Endothelial cell of umbilical vein (primary cell): Measurements from ENCODE around the gene TLCD3B. TPM values are rescaled to one million over a fixed set of nuclear protein-coding genes. Genes with fewer than 3 reads are reported as not detected.

Experiments used
- BruUV-seq: library from RNA; stranded (reverse); fragments of 400-500 nt; replicated peaks from 2 replicates; lab custom pipeline; 2021; lab: Mats Ljungman, UMichigan
- CTCF ChIA-PET: fragments of 300-600, 350-600 bp; sonication (Branson Sonifier 250); formaldehyde crosslinking; loops from one replicate; lab custom pipeline; 2021; ENCODE audit warnings: antibody characterized with exemption, inconsistent platforms; lab: Charles Lee
- POLR2A ChIA-PET: fragments of 300-600, 350-600 bp; sonication (Branson Sonifier 250); formaldehyde crosslinking; loops from one replicate; lab custom pipeline; 2021; ENCODE audit warnings: antibody characterized with exemption, inconsistent platforms; lab: Charles Lee
- DNase-seq: peaks from one replicate; pipeline ENCODE4 v3.0.0-alpha.2; 2011; ENCODE audit warnings: low read depth, low spot score
- FAIRE-seq: peaks from 2 replicates; lab custom pipeline; 2011; peaks lifted over from hg19 to GRCh38; lab: Jason Lieb, UNC
- H2AFZ ChIP-seq: 2 replicates; pipeline ENCODE4 v1.6.0; 2012; ENCODE audit warnings: low read depth, low read length, control low read depth, inconsistent platforms
- H3K27ac ChIP-seq: 2 replicates; pipeline ENCODE4 v1.5.1; 2011; ENCODE audit warnings: low read depth, mild to moderate bottlenecking, control low read depth, low read length, moderate library complexity; ENCODE audit not compliant: insufficient read depth
- H3K27me3 ChIP-seq, 2 experiments: 2 replicates each; pipeline versions ENCODE4 v1.6.0 to v1.6.1; 2011; ENCODE audit warnings: low read length in 2 of 2, mixed read lengths in 1 of 2; ENCODE audit not compliant: control insufficient read depth in 2 of 2, insufficient read depth in 2 of 2
- H3K36me3 ChIP-seq, 2 experiments: 2 replicates in 1 of 2; 3 replicates in 1 of 2; pipeline ENCODE4 v1.5.1; 2011; ENCODE audit warnings: low read length in 2 of 2, mild to moderate bottlenecking in 1 of 2, moderate library complexity in 1 of 2; ENCODE audit not compliant: control insufficient read depth in 2 of 2, insufficient read depth in 2 of 2; ENCODE audit errors: extremely low read depth in 1 of 2
- H3K4me1 ChIP-seq: 3 replicates; pipeline ENCODE4 v1.5.1; 2011; ENCODE audit warnings: mild to moderate bottlenecking, low read length; ENCODE audit not compliant: control insufficient read depth, insufficient read depth; ENCODE audit errors: extremely low read depth
- H3K4me2 ChIP-seq: 2 replicates; pipeline ENCODE4 v1.6.1; 2011; ENCODE audit warnings: low read length, control low read depth, mixed read lengths; ENCODE audit not compliant: insufficient read depth
- H3K4me3 ChIP-seq, 3 experiments: fragments of 200-600 bp in 1 of 3; sonication (generic), shearing (Covaris generic) in 1 of 3; replicated peaks in 1 of 3; 2 replicates each; pipeline ENCODE4 v1.5.1; 2011 to 2016; ENCODE audit warnings: control low read depth in 3 of 3, low read length in 3 of 3, mild to moderate bottlenecking in 2 of 3, inconsistent platforms in 1 of 3, low read depth in 1 of 3, moderate library complexity in 1 of 3; ENCODE audit not compliant: insufficient read depth in 1 of 3
- H3K79me2 ChIP-seq: 2 replicates; pipeline ENCODE4 v1.6.0; 2012; ENCODE audit warnings: low read length, inconsistent platforms; ENCODE audit not compliant: control insufficient read depth, insufficient read depth
- H3K9ac ChIP-seq: replicated peaks from 2 replicates; pipeline ENCODE3; 2011; ENCODE audit warnings: low read length, control low read depth; ENCODE audit not compliant: insufficient read depth; ENCODE audit errors: extremely low read depth
- H3K9me1 ChIP-seq: replicated peaks from 3 replicates; pipeline ENCODE4 v1.6.0; 2011; ENCODE audit warnings: mild to moderate bottlenecking, low read length; ENCODE audit not compliant: control insufficient read depth, insufficient read depth; ENCODE audit errors: extremely low read depth
- H3K9me3 ChIP-seq: replicated peaks from 2 replicates; pipeline ENCODE4 v1.5.1; 2012; ENCODE audit warnings: low read length, inconsistent platforms; ENCODE audit not compliant: control insufficient read depth, insufficient read depth
- H4K20me1 ChIP-seq: replicated peaks from 2 replicates; pipeline ENCODE3; 2011; ENCODE audit warnings: mild to moderate bottlenecking, low read length; ENCODE audit not compliant: control insufficient read depth, insufficient read depth; ENCODE audit errors: extremely low read depth
- EZH2 ChIP-seq: IDR thresholded peaks from 2 replicates; pipeline ENCODE4 v1.6.1; 2012; ENCODE audit warnings: borderline replicate concordance, low read depth, mild to moderate bottlenecking, moderate library complexity, low read length, inconsistent platforms; ENCODE audit not compliant: severe bottlenecking
- MYC ChIP-seq: IDR thresholded peaks from one replicate; pipeline ENCODE4 v1.6.1; 2011; ENCODE audit warnings: mild to moderate bottlenecking, low read depth, low read length
- dilution Hi-C: fragments of 300-500 bp; cut with MboI; formaldehyde crosslinking; loops from one replicate; pipeline ENCODE4 v1.15.0; 2019; ENCODE audit warnings: low sequenced_read_pairs; ENCODE audit not compliant: extremely low pct_ligation_motif_present
- intact Hi-C: fragments of 100-400 bp; cut with micrococcal nuclease; formaldehyde crosslinking; loops from one replicate; pipeline ENCODE4 v1.10.0; 2022
- polyA plus RNA-seq, 4 experiments: library from polyadenylated mRNA; depleted of rRNA in 3 of 4; stranded (reverse) in 3 of 4; unstranded in 1 of 4; fragments of >200 nt; gene quantifications; 2 replicates each; pipeline versions ENCODE4 v1.2.1 to v1.2.3, GENCODE V29; 2011 to 2012; ENCODE audit warnings: missing spikeins in 1 of 4
- total RNA-seq: library from RNA; stranded (reverse); gene quantifications from 2 replicates; pipeline ENCODE4 v1.2.3, GENCODE V29; 2021

Gene TLCD3B
- total and polyA plus RNA-seq, 2 donors (not counting 3 experiments of a cell fraction or from before 2014, with no cell fraction given): 0.37 to 0.86 TPM

DNA sequence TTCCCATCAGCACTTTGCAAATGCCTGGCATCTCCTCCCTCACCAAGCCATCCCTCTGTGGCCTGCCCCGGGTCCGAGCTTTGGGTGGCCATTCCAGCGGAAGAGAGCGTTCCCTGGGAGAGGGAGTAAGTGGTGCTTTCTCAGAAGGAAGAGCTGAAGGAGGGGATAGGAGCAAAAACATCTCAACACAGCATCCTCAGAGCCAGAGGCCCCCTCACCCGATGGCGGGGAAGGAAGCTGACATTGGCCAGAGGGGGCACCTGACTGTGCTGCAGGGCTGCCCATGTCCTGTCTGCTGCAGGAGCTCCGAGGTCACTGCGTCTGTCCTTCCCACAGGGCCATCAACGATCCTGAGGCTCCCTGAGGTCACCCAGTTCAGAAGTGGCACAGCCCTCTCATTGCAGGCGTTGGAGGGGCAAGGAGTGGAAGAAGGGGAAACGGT is 427 bp upstream of the TLCD3B start:
- Histone ChIP-seq H3K9ac (no peak overlapping the region), H3K27ac (no peak overlapping the region), H3K4me3 (no peak overlapping the region), H3K9me3 (no peaks in the 10 kb centered on the region), H3K4me1 (no peaks in the 10 kb centered on the region), H3K36me3 (no peaks in the 10 kb centered on the region), H2AFZ (no peak overlapping the region), H4K20me1 (no peaks in the 10 kb centered on the region), H3K4me2 (no peak overlapping the region), H3K27me3 (peaks cover 19 to 20% of the 10 kb centered on the region in 2 experiments), H3K79me2 (no peaks in the 10 kb centered on the region), H3K9me1 (no peaks in the 10 kb centered on the region)
- ChIA-PET POLR2A (interaction anchor here (0.7 kb wide), 1 partner anchor 34 kb away, joined by 3 read pairs; the partner anchor contains the start of gene ALDOA), CTCF (interaction anchor here (0.5 to 3.1 kb wide), 29 partner anchors 8 to 567 kb away, joined by 3 to 79 read pairs (median 4); partner anchors contain the start of genes C16orf92, PAGR1, TAOK2 and TBX6)
- no peak for TF ChIP-seq EZH2
- dilution Hi-C loops: no loop called here
- DNase-seq (no peak), FAIRE-seq (no peak)
- intact Hi-C loops: no loop called here
- no TSS peak for BruUV-seq

- no peaks in the 10 kb centered on the region for H3K36me3 ChIP-seq
- H2AFZ ChIP-seq: no peak overlapping the region
- no peaks in the 10 kb centered on the region for H3K9me3 ChIP-seq
- BruUV-seq: no TSS peak
- H3K4me2 ChIP-seq: no peak overlapping the region
- H3K27me3 ChIP-seq: peaks cover 16 to 20% of the 10 kb centered on the region in 2 experiments
- POLR2A ChIA-PET: no interaction called here
- no peak overlapping the region for H3K4me3 ChIP-seq
- no peaks in the 10 kb centered on the region for H3K79me2 ChIP-seq
- no peaks in the 10 kb centered on the region for H3K9me1 ChIP-seq
- DNase-seq (no peak), FAIRE-seq (no peak)
- H3K9ac ChIP-seq: no peak overlapping the region
- no peaks in the 10 kb centered on the region for H4K20me1 ChIP-seq
- H3K27ac ChIP-seq: no peak overlapping the region
- TF ChIP-seq MYC (no peak), EZH2 (peak; percentile 75)
- intact Hi-C loops (no loop called here), dilution Hi-C loops (no loop called here)
- H3K4me1 ChIP-seq: no peaks in the 10 kb centered on the region
- CTCF ChIA-PET: interaction anchor here (0.8 kb wide), 1 partner anchor 24 kb away, joined by 3 read pairs; no protein-coding TSS in a partner anchor
Measured at GRCh38 chr16:30030011-30030685, 923 bp downstream of the TLCD3B start.
